Endothelial cell of umbilical vein (primary cell): ENCODE measurements around the gene SART3. TPM values are rescaled to one million over a fixed set of nuclear protein-coding genes. Genes with fewer than 3 reads are reported as not detected.

ENCODE experiments used
- BruUV-seq: library from RNA; stranded (reverse); fragments of 400-500 nt; replicated peaks from 2 replicates; lab custom pipeline; 2021; lab: Mats Ljungman, UMichigan
- CTCF ChIA-PET: fragments of 300-600, 350-600 bp; sonication (Branson Sonifier 250); formaldehyde crosslinking; loops from one replicate; lab custom pipeline; 2021; ENCODE audit warnings: antibody characterized with exemption, inconsistent platforms; lab: Charles Lee
- POLR2A ChIA-PET: fragments of 300-600, 350-600 bp; sonication (Branson Sonifier 250); formaldehyde crosslinking; loops from one replicate; lab custom pipeline; 2021; ENCODE audit warnings: antibody characterized with exemption, inconsistent platforms; lab: Charles Lee
- DNase-seq: peaks from one replicate; pipeline ENCODE4 v3.0.0-alpha.2; 2011; ENCODE audit warnings: low read depth, low spot score
- FAIRE-seq: peaks from 2 replicates; lab custom pipeline; 2011; peaks lifted over from hg19 to GRCh38; lab: Jason Lieb, UNC
- H2AFZ ChIP-seq: 2 replicates; pipeline ENCODE4 v1.6.0; 2012; ENCODE audit warnings: low read depth, low read length, control low read depth, inconsistent platforms
- H3K27ac ChIP-seq: 2 replicates; pipeline ENCODE4 v1.5.1; 2011; ENCODE audit warnings: low read depth, mild to moderate bottlenecking, control low read depth, low read length, moderate library complexity; ENCODE audit not compliant: insufficient read depth
- H3K27me3 ChIP-seq, 2 experiments: 2 replicates each; pipeline versions ENCODE4 v1.6.0 to v1.6.1; 2011; ENCODE audit warnings: low read length in 2 of 2, mixed read lengths in 1 of 2; ENCODE audit not compliant: control insufficient read depth in 2 of 2, insufficient read depth in 2 of 2
- H3K36me3 ChIP-seq, 2 experiments: 2 replicates in 1 of 2; 3 replicates in 1 of 2; pipeline ENCODE4 v1.5.1; 2011; ENCODE audit warnings: low read length in 2 of 2, mild to moderate bottlenecking in 1 of 2, moderate library complexity in 1 of 2; ENCODE audit not compliant: control insufficient read depth in 2 of 2, insufficient read depth in 2 of 2; ENCODE audit errors: extremely low read depth in 1 of 2
- H3K4me1 ChIP-seq: 3 replicates; pipeline ENCODE4 v1.5.1; 2011; ENCODE audit warnings: mild to moderate bottlenecking, low read length; ENCODE audit not compliant: control insufficient read depth, insufficient read depth; ENCODE audit errors: extremely low read depth
- H3K4me2 ChIP-seq: 2 replicates; pipeline ENCODE4 v1.6.1; 2011; ENCODE audit warnings: low read length, control low read depth, mixed read lengths; ENCODE audit not compliant: insufficient read depth
- H3K4me3 ChIP-seq, 3 experiments: fragments of 200-600 bp in 1 of 3; sonication (generic), shearing (Covaris generic) in 1 of 3; replicated peaks in 1 of 3; 2 replicates each; pipeline ENCODE4 v1.5.1; 2011 to 2016; ENCODE audit warnings: control low read depth in 3 of 3, low read length in 3 of 3, mild to moderate bottlenecking in 2 of 3, inconsistent platforms in 1 of 3, low read depth in 1 of 3, moderate library complexity in 1 of 3; ENCODE audit not compliant: insufficient read depth in 1 of 3
- H3K79me2 ChIP-seq: 2 replicates; pipeline ENCODE4 v1.6.0; 2012; ENCODE audit warnings: low read length, inconsistent platforms; ENCODE audit not compliant: control insufficient read depth, insufficient read depth
- H3K9ac ChIP-seq: replicated peaks from 2 replicates; pipeline ENCODE3; 2011; ENCODE audit warnings: low read length, control low read depth; ENCODE audit not compliant: insufficient read depth; ENCODE audit errors: extremely low read depth
- H3K9me1 ChIP-seq: replicated peaks from 3 replicates; pipeline ENCODE4 v1.6.0; 2011; ENCODE audit warnings: mild to moderate bottlenecking, low read length; ENCODE audit not compliant: control insufficient read depth, insufficient read depth; ENCODE audit errors: extremely low read depth
- H3K9me3 ChIP-seq: replicated peaks from 2 replicates; pipeline ENCODE4 v1.5.1; 2012; ENCODE audit warnings: low read length, inconsistent platforms; ENCODE audit not compliant: control insufficient read depth, insufficient read depth
- H4K20me1 ChIP-seq: replicated peaks from 2 replicates; pipeline ENCODE3; 2011; ENCODE audit warnings: mild to moderate bottlenecking, low read length; ENCODE audit not compliant: control insufficient read depth, insufficient read depth; ENCODE audit errors: extremely low read depth
- EZH2 ChIP-seq: IDR thresholded peaks from 2 replicates; pipeline ENCODE4 v1.6.1; 2012; ENCODE audit warnings: borderline replicate concordance, low read depth, mild to moderate bottlenecking, moderate library complexity, low read length, inconsistent platforms; ENCODE audit not compliant: severe bottlenecking
- FOS ChIP-seq: IDR thresholded peaks from 2 replicates; pipeline ENCODE4 v1.6.1; 2011; ENCODE audit warnings: mild to moderate bottlenecking, low read length, moderate library complexity, borderline replicate concordance; ENCODE audit not compliant: insufficient read depth
- GATA2 ChIP-seq: IDR thresholded peaks from 2 replicates; pipeline ENCODE4 v1.7.0; 2011; ENCODE audit warnings: low read depth, mild to moderate bottlenecking, moderate library complexity, mixed read lengths, low read length; ENCODE audit not compliant: insufficient read length, insufficient read depth
- JUN ChIP-seq: IDR thresholded peaks from 2 replicates; pipeline ENCODE4 v1.6.1; 2011; ENCODE audit warnings: borderline replicate concordance, low read depth; ENCODE audit not compliant: insufficient read length, insufficient read depth
- MAX ChIP-seq: IDR thresholded peaks from 2 replicates; pipeline ENCODE4 v1.6.1; 2011; ENCODE audit not compliant: insufficient read depth, insufficient read length
- MYC ChIP-seq: IDR thresholded peaks from one replicate; pipeline ENCODE4 v1.6.1; 2011; ENCODE audit warnings: mild to moderate bottlenecking, low read depth, low read length
- POLR2A ChIP-seq: IDR thresholded peaks from 2 replicates; pipeline ENCODE4 v1.6.1; 2012; ENCODE audit warnings: low read depth, mild to moderate bottlenecking, control low read depth, low read length
- POLR2AphosphoS5 ChIP-seq: IDR thresholded peaks from 2 replicates; pipeline ENCODE4 v1.6.1; 2012; ENCODE audit warnings: low read depth, mild to moderate bottlenecking, control low read depth, low read length, moderate library complexity; ENCODE audit not compliant: insufficient read depth
- dilution Hi-C: fragments of 300-500 bp; cut with MboI; formaldehyde crosslinking; loops from one replicate; pipeline ENCODE4 v1.15.0; 2019; ENCODE audit warnings: low sequenced_read_pairs; ENCODE audit not compliant: extremely low pct_ligation_motif_present
- intact Hi-C: fragments of 100-400 bp; cut with micrococcal nuclease; formaldehyde crosslinking; loops from one replicate; pipeline ENCODE4 v1.10.0; 2022
- polyA plus RNA-seq, 4 experiments: library from polyadenylated mRNA; depleted of rRNA in 3 of 4; stranded (reverse) in 3 of 4; unstranded in 1 of 4; fragments of >200 nt; gene quantifications; 2 replicates each; pipeline versions ENCODE4 v1.2.1 to v1.2.3, GENCODE V29; 2011 to 2012; ENCODE audit warnings: missing spikeins in 1 of 4
- total RNA-seq: library from RNA; stranded (reverse); gene quantifications from 2 replicates; pipeline ENCODE4 v1.2.3, GENCODE V29; 2021
- TF ChIP-seq, protein P1 (sequence below), 2 donors: IDR thresholded peaks; 1 replicate in 1 of 2; 2 replicates in 1 of 2; pipeline ENCODE4 v1.5.1; 2011; ENCODE audit warnings: low read length in 2 of 2, mild to moderate bottlenecking in 2 of 2, moderate library complexity in 2 of 2, control low read depth in 1 of 2, inconsistent platforms in 1 of 2, low read depth in 1 of 2; ENCODE audit not compliant: insufficient read depth in 1 of 2; ENCODE audit errors: extremely low read depth in 1 of 2

Gene SART3
- total and polyA plus RNA-seq, 2 donors (not counting 3 experiments of a cell fraction or from before 2014, with no cell fraction given): 13.9 to 50.7 TPM

DNA sequence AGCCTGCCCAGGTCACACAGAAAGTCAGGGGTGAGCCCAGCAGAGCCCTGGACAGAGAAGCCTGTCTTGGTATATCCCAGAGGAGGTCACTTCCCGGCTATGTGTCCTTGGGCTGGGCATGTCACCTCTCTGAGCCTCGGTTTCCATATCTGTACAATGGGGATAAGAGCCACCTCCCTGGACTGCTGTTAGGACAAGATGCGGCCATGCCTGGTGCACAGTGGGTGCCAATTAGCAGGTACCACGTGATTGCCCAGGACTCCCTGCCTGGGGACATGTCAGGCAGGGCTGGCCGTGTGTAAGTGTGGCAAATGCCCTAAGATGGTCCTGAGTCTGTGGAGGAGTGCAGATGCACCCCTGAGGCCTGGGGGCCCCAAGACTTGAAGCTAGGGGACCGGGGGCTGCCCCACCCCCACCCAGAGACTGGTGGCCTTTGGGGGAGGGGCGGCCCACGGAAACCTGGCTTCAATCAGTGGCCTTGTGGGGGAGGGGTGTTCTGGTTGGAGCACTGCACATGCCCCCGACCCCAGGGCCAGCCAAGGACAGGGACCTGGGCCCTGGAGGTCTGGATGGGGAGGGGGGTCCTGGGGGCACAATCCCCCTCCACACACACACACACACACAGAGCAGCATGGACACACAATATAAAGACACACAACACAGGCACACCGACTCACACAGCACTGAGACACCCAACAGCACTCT lies 36.0 kb upstream of the SART3 start:
- Histone ChIP-seq H3K4me3 (no peak overlapping the region), H3K9me1 (no peaks in the 10 kb centered on the region), H3K9ac (no peak overlapping the region), H3K79me2 (no peaks in the 10 kb centered on the region), H3K27ac (no peak overlapping the region), H3K4me1 (no peaks in the 10 kb centered on the region), H3K27me3 (no peaks in the 10 kb centered on the region), H4K20me1 (no peaks in the 10 kb centered on the region), H3K4me2 (no peak overlapping the region), H2AFZ (no peak overlapping the region), H3K36me3 (no peaks in the 10 kb centered on the region), H3K9me3 (no peaks in the 10 kb centered on the region)
- dilution Hi-C loops (no loop called here), intact Hi-C loops (no loop called here)
- no TSS peak for BruUV-seq
- no peak for TF ChIP-seq EZH2
- no peak for TF ChIP-seq MYC
- TF ChIP-seq JUN: no peak
- no peak for TF ChIP-seq POLR2A
- TF ChIP-seq, protein P1, sequence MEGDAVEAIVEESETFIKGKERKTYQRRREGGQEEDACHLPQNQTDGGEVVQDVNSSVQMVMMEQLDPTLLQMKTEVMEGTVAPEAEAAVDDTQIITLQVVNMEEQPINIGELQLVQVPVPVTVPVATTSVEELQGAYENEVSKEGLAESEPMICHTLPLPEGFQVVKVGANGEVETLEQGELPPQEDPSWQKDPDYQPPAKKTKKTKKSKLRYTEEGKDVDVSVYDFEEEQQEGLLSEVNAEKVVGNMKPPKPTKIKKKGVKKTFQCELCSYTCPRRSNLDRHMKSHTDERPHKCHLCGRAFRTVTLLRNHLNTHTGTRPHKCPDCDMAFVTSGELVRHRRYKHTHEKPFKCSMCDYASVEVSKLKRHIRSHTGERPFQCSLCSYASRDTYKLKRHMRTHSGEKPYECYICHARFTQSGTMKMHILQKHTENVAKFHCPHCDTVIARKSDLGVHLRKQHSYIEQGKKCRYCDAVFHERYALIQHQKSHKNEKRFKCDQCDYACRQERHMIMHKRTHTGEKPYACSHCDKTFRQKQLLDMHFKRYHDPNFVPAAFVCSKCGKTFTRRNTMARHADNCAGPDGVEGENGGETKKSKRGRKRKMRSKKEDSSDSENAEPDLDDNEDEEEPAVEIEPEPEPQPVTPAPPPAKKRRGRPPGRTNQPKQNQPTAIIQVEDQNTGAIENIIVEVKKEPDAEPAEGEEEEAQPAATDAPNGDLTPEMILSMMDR (IDR thresholded peaks at IDR 0.05; ENCODE audit: extremely low read depth in 1 of 2, insufficient read depth in 1 of 2, low read depth in 1 of 2, low read length in 2 of 2): no peak
- TF ChIP-seq FOS: no peak
- TF ChIP-seq GATA2: no peak
- TF ChIP-seq POLR2AphosphoS5: no peak
- TF ChIP-seq MAX: no peak
- POLR2A ChIA-PET: no interaction called here
- no peak for DNase-seq
- no peak for FAIRE-seq
- CTCF ChIA-PET: no interaction called here
